ENCODE measurements around the gene FLRT2.

- TF ChIP-seq, protein P1, sequence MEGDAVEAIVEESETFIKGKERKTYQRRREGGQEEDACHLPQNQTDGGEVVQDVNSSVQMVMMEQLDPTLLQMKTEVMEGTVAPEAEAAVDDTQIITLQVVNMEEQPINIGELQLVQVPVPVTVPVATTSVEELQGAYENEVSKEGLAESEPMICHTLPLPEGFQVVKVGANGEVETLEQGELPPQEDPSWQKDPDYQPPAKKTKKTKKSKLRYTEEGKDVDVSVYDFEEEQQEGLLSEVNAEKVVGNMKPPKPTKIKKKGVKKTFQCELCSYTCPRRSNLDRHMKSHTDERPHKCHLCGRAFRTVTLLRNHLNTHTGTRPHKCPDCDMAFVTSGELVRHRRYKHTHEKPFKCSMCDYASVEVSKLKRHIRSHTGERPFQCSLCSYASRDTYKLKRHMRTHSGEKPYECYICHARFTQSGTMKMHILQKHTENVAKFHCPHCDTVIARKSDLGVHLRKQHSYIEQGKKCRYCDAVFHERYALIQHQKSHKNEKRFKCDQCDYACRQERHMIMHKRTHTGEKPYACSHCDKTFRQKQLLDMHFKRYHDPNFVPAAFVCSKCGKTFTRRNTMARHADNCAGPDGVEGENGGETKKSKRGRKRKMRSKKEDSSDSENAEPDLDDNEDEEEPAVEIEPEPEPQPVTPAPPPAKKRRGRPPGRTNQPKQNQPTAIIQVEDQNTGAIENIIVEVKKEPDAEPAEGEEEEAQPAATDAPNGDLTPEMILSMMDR (IDR thresholded peaks at IDR 0.05 in 2 of 3, conservative IDR thresholded peaks at IDR 0.05 in 1 of 3; ENCODE audit: insufficient read depth in 2 of 3, low read depth in 1 of 3, low read length in 3 of 3), result no peak
- TF ChIP-seq HDAC2 (IDR thresholded peaks at IDR 0.05) (no peak), RAD21 (CRISPR knock-in tag; conservative IDR thresholded peaks at IDR 0.05 in 1 of 2, IDR thresholded peaks at IDR 0.05 in 1 of 2) (no peak)
Observed at GRCh38 chr14:85580536-85581140, 50.7 kb downstream of the FLRT2 start.

All from K562 (cell line).